NOMO-1 treated with dmso at 0.1 percent for 144 hours (cell line): ENCODE results near the gene KIAA1328.
"Not testable (repeated sequence)": the region's sequence is repeated elsewhere in the genome, so short reads cannot be mapped to it uniquely, and the experiment has no call there.

Experiments
- DNase-seq: peaks from one replicate; lab custom pipeline; 2025; ENCODE audit not compliant: unreplicated experiment; lab: John Stamatoyannopoulos, UW

The KIAA1328 gene

GRCh38 chr18:36879796-36880195 is 50.9 kb downstream of the KIAA1328 start:
- not testable (repeated sequence) for DNase-seq

GRCh38 chr18:36885981-36886380 is 57.1 kb downstream of the KIAA1328 start:
- DNase-seq, result no peak

DNA sequence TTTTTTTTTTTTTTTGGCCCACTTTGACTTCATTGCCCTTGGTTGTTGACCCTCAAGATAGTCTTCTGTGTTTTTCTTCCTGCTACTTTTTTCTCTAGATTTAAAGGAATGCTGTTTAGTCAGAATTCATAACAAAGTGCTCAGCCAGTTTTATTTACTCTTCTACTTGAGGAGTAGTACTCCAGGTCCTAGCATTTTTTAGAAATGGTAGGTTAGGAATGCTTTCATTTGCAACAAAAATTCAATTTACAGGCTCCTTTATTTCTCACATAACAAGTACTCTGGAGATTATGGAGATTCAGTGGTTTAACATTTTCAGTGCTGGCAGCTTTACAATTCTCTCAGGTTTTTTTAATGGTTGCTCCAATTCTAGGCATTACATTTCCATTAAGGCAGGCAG is 58.2 kb downstream of the KIAA1328 start:
- DNase-seq, result no peak

DNA sequence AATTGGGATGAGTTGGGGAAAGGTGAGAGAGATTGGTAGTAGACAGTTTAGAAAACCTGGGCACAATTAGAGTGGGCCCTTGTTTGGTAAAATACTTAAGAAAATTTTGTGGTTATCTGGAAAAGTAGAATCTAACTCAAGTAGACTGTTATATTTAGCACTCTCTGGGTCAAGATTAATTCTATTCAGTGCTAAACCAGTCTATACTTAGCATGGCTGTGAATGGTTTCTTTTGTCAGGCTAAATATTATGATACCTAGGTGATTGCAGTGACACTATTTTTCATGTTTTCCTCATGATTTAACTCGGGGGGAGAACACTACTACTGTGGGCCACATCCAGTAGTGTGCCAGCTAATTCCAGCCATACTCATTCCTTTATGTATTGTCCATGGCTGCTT is 58.9 kb downstream of the KIAA1328 start:
- no peak for DNase-seq

DNA sequence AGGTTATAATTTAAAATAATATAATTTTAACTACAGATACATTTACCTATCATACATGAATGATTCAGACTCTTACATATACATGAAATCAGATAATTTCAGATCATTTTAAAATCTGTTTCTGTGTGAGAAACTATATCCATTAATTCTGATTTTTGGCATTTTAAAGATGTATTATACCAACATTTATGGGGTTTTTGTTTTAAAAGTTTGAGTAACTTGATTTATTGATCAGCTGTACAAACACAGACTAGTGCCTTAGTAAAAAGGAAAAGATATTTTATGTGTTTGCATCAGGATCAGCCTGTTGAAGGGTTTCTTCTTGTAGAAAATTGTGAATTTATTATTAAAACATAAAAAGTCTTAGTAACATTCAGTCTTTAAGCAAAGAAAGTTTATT is 59.9 kb downstream of the KIAA1328 start:
- DNase-seq, result no peak

DNA sequence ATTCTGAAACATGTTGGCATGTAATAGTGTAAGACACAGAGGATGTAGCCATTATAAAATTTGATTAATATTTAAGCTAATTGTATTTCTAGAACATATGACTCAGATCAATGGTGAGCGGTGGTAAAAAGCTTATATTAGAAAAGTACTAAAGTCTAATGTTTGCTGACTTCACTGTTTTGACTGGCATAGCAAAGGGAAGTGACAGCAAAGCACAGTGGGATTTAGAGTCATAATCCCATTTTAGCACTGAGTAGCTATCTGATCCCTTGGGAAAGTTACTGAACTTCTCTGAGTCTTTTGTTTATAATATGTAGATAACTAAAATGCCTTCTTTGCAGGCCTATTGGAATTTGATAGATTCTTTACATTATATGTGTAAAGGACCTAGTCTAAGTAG is 60.4 kb downstream of the KIAA1328 start:
- no peak for DNase-seq

DNA sequence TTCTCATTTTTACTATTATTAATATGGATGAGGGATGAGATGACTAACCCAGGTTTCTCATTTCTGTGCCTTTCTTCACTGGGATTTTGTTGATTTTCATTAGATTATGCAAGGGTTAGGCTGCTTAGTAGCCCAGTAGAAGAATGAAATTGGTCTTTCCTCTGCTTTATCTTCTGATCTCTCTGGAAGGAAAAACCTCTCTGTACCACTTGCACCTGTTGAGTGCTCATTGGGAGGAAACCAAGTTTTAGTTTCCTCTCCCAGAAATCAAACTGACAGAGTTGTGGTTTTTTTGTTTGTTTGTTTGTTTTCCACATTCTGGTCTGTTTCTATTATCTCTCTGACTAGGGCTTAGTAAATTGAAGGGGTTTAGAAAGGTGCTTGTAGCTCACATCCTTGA is 60.8 kb downstream of the KIAA1328 start:
- no peak for DNase-seq

DNA sequence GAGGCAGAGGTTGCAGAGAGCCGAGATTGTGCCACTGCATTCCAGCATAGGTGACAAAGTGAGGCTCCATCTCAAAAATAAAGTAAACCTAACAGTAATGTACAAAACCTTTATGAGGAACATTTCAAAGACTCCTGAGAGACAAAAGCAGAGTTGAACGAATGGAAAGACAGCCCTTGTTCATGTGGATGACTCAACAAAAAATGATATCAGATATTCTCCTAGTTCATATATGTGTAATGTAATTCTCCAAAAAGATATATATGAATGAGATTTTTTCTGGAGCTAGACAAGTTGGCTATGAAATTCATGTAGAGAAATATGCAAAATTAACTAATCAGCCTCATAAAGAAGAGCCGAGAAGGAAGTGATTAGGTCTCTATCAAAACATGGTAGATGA is 61.7 kb downstream of the KIAA1328 start:
- no peak for DNase-seq

- DNase-seq, result no peak
These were observed 64.3 kb downstream of the KIAA1328 start for GRCh38 chr18:36893227-36893626.

GRCh38 chr18:36895606-36896005 is 66.7 kb downstream of the KIAA1328 start:
- DNase-seq, result no peak

DNA sequence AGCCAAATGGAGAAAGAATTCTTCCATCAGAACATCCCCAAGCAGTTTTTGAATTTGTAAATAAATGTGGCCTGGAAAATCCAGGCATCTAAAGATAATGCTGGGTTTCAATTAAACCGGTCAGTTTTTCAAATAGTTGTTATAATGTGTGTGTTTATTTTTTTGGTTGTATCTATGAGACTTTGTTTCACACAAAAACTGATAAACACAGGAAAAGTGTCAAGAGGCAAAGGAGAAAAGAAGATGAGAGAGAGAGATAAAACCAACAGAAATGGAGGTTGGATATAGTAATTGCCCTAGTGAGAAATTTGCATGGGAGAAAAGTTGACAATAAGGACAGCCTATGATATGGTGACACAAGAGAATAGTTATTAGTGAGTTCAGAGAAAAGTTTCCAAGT is 68.3 kb downstream of the KIAA1328 start:
- no peak for DNase-seq

DNA sequence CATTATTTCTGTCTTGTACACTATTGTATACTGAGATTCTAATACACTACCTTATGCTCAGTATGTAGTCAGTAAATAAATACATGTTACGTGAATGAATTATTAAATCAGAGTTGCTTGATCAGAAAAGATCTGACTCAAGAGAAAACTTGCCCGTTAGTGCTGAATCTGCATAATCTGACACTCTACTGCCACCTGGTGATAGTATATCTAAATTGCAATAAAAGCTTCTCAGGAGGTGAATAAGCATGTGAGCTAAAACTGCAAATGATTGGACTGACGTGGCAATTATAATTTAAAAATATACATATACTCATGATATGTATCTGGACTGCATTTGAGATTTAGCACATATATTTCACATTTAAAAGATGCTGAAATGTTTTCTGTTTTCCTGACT is 70.4 kb downstream of the KIAA1328 start:
- no peak for DNase-seq

GRCh38 chr18:36900466-36900865 is 71.5 kb downstream of the KIAA1328 start:
- DNase-seq, result no peak

GRCh38 chr18:36901277-36901701 is 72.4 kb downstream of the KIAA1328 start:
- no peak for DNase-seq

DNA sequence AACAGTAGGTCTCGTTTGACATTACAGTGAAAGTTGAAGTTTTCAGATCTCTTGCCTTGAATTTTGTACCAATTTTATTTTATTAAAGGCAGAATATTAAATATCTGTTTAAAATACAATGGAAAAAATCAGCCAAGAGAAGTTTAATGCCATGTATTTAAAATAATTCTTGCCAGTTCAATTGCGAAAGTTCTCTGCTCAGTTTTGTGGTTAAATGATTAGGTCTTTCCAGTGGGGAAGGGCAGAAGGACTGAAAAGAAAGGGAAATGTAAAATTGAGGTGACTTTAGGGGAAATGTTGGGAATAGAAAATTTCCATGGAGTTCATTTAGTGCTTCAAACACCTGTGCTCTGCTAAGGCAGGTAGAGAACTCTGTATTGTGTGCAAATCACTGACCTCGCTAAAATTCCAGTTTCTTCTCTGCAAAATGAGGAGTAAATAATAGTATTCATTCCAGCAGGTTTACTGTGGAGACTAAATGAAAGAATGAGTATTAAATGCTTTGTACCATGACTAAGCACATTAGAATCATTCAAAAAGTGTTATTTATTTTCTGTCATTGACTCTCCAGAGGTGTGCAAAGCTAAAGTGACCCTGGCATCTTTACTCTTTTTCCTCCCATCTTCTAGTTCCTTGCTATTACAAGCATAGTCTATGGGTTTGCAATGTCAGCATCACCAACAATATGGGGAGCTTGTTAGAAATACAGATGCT is 74.4 kb downstream of the KIAA1328 start:
- DNase-seq, result no peak

DNA sequence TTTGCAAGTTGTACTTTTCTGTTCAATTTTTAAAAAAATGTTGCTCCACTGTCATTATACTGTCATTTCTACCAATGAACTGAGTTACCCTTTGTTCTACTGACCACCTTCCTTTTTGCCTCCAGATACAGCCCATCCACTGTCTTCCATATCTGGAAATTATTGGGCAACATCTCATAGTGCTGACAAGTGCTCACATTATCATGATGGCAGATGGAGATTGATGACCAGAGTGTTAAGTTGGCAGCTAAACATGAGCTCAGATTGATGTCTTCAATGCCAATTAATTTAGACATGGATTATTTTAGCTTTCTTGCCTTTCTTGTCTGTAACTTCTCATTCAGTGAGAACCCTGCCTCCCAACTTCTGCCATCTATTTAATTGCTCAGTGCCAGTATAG is 76.6 kb downstream of the KIAA1328 start:
- no peak for DNase-seq

DNA sequence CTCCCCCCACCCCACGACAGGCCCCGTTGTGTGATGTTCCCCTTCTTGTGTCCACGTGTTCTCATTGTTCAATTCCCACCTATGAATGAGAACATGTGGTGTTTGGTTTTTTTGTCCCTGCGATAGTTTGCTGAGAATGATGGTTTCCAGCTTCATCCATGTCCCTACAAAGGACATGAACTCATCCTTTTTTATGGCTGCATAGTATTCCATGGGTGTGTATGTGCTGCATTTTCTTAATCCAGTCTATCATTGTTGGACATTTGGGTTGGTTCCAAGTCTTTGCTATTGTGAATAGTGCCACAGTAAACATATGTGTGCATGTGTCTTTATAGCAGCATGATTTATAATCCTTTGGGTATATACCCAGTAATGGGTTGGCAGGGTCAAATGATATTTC is 80.4 kb downstream of the KIAA1328 start:
- DNase-seq, result not testable (repeated sequence)

DNA sequence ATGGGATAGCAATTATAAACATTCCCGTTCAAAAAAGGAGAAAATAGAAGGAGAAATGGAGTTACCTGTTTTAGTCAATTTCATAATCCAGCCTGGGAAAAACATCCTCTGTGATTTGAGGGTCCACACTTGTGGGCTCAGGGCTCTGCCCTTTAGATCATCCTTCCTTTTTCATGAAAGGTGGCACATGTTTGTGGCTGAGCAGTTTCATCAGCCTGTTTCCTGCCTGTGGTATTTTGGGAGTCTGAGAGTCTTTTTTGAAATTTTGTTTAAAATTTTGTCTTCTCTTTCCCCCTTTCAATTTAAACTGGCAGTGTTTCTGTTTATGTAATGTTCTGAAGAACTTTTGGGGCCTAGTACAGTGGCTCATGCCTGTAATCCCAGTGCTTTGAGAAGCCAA is 84.0 kb downstream of the KIAA1328 start:
- no peak for DNase-seq

GRCh38 chr18:36917907-36918306 is 89.0 kb downstream of the KIAA1328 start:
- DNase-seq, result no peak

GRCh38 chr18:36929601-36930000 is 100.7 kb downstream of the KIAA1328 start:
- DNase-seq, result no peak

GRCh38 chr18:36931106-36931505 is 102.2 kb downstream of the KIAA1328 start:
- no peak for DNase-seq

- no peak for DNase-seq
These were observed 104.6 kb downstream of the KIAA1328 start for GRCh38 chr18:36933552-36933951.

GRCh38 chr18:36934884-36935283 is 106.0 kb downstream of the KIAA1328 start:
- DNase-seq, result no peak
